ENCODE measurements around the gene NRXN3.

Gene NRXN3

DNA sequence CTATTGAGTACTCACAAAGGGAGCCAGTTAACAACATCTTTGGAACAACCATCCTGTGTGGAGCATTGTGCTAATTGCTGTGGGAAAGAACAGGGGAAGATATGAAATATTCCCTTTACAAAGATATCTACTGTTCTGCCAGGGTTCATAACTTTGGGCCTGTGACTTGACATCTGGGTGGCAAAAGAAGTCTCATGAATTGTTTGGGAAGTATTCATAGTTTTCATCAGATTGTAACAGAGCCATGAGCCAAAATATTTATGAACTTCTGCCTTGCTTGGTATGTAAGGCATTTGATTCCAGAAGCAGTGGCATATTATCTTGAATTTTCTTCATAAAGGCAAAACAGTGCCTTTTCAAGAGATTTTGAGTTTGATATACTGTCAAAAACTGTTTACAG lies 1224.9 kb downstream of the NRXN3 start:
- H3K4me3 ChIP-seq (ENCODE audit: low read length), result no peak overlapping the region
- peak; percentile 69 for DNase-seq (ENCODE audit: low read depth)
- TF ChIP-seq, protein P1, sequence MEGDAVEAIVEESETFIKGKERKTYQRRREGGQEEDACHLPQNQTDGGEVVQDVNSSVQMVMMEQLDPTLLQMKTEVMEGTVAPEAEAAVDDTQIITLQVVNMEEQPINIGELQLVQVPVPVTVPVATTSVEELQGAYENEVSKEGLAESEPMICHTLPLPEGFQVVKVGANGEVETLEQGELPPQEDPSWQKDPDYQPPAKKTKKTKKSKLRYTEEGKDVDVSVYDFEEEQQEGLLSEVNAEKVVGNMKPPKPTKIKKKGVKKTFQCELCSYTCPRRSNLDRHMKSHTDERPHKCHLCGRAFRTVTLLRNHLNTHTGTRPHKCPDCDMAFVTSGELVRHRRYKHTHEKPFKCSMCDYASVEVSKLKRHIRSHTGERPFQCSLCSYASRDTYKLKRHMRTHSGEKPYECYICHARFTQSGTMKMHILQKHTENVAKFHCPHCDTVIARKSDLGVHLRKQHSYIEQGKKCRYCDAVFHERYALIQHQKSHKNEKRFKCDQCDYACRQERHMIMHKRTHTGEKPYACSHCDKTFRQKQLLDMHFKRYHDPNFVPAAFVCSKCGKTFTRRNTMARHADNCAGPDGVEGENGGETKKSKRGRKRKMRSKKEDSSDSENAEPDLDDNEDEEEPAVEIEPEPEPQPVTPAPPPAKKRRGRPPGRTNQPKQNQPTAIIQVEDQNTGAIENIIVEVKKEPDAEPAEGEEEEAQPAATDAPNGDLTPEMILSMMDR (conservative IDR thresholded peaks at IDR 0.05; ENCODE audit: low read length), result no peak

DNA sequence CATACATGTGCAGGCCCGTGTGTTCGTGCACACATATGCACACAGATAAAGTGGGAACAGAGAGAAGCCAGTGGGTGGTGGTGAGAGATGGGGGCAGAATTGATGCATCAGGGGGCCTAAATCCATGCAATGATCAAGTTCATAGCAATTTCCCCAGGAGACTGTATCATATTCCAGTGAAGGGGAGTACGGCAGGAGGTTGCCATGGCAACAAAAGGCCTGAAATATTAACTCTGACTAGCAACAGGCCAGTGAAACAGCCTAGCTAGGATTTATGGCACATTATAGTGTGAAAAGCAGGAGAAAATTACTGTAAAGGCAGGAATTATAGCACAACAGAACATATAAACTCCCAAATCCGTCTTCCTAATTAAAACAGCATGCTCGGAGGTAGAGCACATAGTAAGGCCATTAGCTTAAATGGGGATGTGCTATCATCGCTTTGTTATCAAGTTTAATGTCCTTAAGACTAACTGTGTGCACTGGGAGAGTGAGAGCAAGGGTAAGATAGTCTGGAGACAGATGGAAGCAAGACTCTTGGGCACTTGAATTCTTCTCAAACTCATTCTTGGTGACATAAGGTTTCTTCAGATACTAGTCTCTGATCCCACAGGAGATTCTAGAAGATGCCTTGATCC lies 1234.8 kb downstream of the NRXN3 start:
- DNase-seq (ENCODE audit: low read depth), result no peak
- no peak overlapping the region for H3K4me3 ChIP-seq (ENCODE audit: low read length)

DNA sequence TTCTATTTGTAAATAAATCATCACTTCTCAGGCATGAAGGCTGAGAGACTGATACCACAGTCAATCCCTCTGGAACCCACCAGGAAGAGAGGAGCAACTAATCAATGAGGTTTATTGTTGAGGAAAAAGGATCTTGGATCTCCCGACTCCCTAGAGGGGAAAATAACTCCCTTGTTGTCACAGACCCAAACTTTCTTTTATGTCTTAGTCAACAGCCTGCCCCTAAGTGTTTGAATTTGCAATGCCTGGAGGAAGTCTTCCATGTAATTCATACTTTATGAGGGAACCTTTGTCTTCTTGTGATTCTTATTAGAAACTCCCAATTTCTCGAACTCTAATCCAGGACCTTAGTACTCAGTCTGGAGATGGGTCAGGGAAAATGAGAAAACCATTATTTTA lies 1235.3 kb downstream of the NRXN3 start:
- DNase-seq (ENCODE audit: low read depth), result no peak
- no peak overlapping the region for H3K4me3 ChIP-seq (ENCODE audit: low read length)
- TF ChIP-seq, protein P1 (conservative IDR thresholded peaks at IDR 0.05; ENCODE audit: low read length), result no peak

More for the DNA sequence above, 1234.8 kb downstream of the NRXN3 start:
- TF ChIP-seq, protein P1 (conservative IDR thresholded peaks at IDR 0.05; ENCODE audit: low read length), result no peak

DNA sequence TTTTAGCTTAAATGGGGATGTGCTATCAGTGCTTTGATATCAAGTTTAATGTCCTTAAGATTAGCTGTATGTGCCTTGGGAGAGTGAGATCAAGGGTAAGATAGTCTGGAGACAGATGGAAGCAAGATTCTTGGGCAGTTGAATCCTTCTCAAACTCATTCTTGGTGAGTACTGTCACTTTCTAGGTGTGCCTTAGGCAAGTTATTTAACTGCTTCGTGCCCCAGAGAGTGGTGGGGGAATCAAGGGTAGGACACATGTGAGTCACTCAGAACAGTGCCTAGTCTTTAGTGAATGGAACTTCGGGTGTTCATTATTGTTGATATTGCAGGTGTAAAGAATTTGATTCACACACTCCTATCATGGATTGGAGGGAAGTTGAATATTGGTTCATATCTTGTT lies 1237.4 kb downstream of the NRXN3 start:
- no peak overlapping the region for H3K4me3 ChIP-seq (ENCODE audit: low read length)
- TF ChIP-seq, protein P1 (conservative IDR thresholded peaks at IDR 0.05; ENCODE audit: low read length), result no peak
- no peak for DNase-seq (ENCODE audit: low read depth)

DNA sequence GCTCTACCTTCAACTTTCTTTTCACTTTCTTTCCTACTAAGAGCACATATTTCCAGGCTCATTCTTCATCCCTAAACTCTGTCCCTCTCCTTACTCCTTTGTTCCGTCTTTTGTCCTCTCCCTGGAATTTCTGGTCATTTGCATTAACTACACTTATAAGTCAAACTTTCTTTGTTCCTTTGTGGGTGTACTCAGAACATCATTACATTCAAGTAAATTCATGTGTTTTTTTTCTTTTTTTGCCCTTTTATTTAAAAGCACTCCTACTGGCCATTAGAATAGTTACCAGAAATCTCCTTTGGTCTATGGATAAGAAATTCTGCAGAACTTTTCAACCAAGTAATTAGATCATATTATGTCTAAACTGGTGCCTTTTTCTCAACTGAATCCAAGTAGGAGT lies 1238.5 kb downstream of the NRXN3 start:
- no peak overlapping the region for H3K4me3 ChIP-seq (ENCODE audit: low read length)
- DNase-seq (ENCODE audit: low read depth), result no peak
- TF ChIP-seq, protein P1 (conservative IDR thresholded peaks at IDR 0.05; ENCODE audit: low read length), result no peak

DNA sequence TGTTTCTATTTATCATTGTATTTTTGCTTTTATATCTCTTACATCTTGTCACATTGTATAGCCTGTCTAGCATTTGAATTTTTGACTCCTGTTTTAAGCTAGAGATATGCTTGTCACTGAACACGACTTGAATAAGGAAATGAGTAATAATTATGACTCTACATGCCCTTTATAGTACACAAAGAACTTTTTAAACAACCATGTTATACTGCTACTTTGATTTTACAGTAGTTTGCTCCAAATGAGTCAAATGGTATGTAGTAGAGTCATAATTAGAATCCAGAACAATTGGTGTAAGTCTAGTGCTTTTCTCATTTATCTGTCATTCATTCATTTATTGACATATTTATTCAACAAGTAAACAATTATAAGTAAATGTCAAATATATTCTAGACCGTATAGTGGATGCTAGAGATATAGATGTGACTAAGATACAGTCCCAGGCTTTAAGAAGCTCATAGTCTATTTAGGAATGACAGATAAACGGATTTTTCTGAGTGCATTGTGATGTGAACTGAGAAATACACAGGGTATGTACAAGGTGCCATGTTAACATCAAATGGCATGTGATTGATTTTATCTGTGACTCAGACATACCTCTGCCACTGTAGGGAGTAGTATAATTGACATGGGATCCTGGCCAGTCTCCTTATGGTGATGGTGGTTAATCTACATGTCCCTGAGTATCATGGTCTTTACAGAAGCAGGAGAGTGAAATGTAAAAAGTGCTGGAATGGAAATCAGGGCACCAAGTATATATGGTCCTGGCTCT lies 1241.4 kb downstream of the NRXN3 start:
- H3K4me3 ChIP-seq (ENCODE audit: low read length), result no peak overlapping the region
- no peak for DNase-seq (ENCODE audit: low read depth)
- TF ChIP-seq, protein P1 (conservative IDR thresholded peaks at IDR 0.05; ENCODE audit: low read length), result no peak

DNA sequence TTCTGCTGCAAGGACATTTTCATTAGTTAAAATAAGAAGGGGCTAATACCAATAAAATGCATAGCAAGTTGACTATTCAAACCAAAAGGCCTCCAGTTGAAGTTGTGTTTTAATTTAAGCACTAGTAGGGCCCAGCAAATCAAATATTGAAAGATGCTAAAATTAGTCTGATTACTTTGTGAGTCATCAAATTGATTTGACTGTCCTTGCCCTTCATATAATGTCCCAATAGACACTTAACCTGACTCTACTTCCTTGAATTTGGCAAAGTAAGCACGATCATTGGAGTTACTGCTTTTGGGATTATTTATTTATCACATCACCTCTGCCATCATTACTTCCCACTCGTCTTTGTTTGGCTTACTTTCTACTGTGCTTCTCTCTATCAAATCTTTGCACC lies 1242.6 kb downstream of the NRXN3 start:
- H3K4me3 ChIP-seq (ENCODE audit: low read length), result no peak overlapping the region
- TF ChIP-seq, protein P1 (conservative IDR thresholded peaks at IDR 0.05; ENCODE audit: low read length), result no peak
- no peak for DNase-seq (ENCODE audit: low read depth)
